Motor neuron (in vitro differentiated cells): Measurements from ENCODE around the gene SLC6A6. TPM values are rescaled to one million over a fixed set of nuclear protein-coding genes. Genes with fewer than 3 reads are reported as not detected.

Experiments used
- ATAC-seq, 8 experiments: fragments of 200-7000 bp; cut with Tn5 transposase; replicated peaks in 6 of 8; 2 replicates each; pipeline ENCODE4 v1.8.0; 2021; ENCODE audit warnings: mild to moderate bottlenecking in 8 of 8, moderate library complexity in 8 of 8
- H3K27ac ChIP-seq, 2 donors: fragments of 250-450 bp; sonication (Bioruptor Pico); 2 replicates each; pipeline ENCODE4 v1.9.0; 2021; ENCODE audit warnings: antibody characterized with exemption in 2 of 2, mild to moderate bottlenecking in 2 of 2, moderate library complexity in 1 of 2
- H3K4me1 ChIP-seq, 2 donors: fragments of 250-450 bp; sonication (Bioruptor Pico); replicated peaks in 1 of 2; 2 replicates each; pipeline ENCODE4 v1.6.1; 2021; ENCODE audit warnings: antibody characterized with exemption in 2 of 2, mild to moderate bottlenecking in 2 of 2, moderate library complexity in 1 of 2
- H3K4me3 ChIP-seq, 5 donors: fragments of 250-450 bp; sonication (Bioruptor Pico); 2 replicates each; pipeline ENCODE4 v1.9.0; 2021; ENCODE audit warnings: antibody characterized with exemption in 5 of 5, mild to moderate bottlenecking in 5 of 5, moderate library complexity in 4 of 5
- WGBS, 10 experiments: fragments of 450-650 bp; shearing (Covaris generic); methylation state at CpG; one replicate each; pipeline ENCODE4 v1.0.0; 2022; 5-methylcytosine and 5-hydroxymethylcytosine counted together
- in situ Hi-C, 9 experiments: fragments of 400-800 bp; cut with MboI; loops; one replicate each; pipeline ENCODE4 v1.15.0; 2021; ENCODE audit warnings: low sequenced_read_pairs in 9 of 9, low pct_unique_long_range_greater_than_20kb in 2 of 9; ENCODE audit not compliant: unreplicated experiment in 9 of 9
- total RNA-seq, 8 experiments: library from RNA; unstranded; fragments of 300-600 nt; gene quantifications; 2 replicates each; pipeline versions ENCODE4 v1.2.3 to v1.2.4, GENCODE V29; 2022

SLC6A6 gene
- total RNA-seq, 8 experiments from 2014 or later = 5.6 to 53.5 (median 8.3) TPM

DNA sequence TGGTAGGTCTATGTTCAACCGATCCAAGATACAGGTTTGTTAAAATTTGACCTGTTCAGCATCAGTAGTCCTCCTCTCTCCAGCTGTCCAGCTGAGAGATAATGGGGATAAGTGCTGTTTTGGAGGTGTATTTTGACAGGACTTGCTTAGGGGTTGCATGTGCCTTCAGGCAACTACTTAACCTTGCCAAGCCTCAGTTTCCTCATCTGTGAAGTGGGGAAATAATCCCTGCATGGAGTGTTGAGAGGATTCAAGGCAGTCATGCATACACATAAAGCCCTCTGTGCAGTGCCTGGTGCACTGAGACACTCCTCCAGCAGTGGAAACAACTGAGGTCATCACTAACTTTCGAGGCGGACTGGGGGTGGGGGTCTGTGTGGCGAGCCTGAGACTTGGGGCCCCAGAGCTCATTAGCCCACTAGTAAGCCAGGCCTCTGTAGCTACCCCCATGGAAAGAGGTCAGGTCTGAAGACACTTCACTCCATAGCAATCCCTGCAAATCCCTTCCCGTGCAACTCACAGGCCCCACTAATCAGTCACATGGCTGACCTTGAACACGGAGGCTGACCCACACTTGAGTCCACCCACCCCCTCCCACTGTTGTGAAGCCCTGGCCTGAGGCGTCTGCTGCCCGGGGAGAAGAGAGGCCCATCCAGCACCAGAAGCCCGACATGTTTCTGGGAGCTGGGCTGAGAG lies 25.9 kb upstream of the SLC6A6 start:
- Histone ChIP-seq H3K27ac (peak overlapping the region in 1 of 2 donors; percentile 17), H3K4me1 (peaks cover 7 to 28% of the 10 kb centered on the region in 2 donors), H3K4me3 (no peak overlapping the region)
- in situ Hi-C loops = no loop called here
- peak in 1 of 8 experiments; percentile 29 for ATAC-seq
- 58 to 100% (median 60%) methylated on average over 1 to 4 of the region's 9 CpGs; no CpG with 5 or more reads in 7 of the 10 experiments for WGBS, 10 experiments

DNA sequence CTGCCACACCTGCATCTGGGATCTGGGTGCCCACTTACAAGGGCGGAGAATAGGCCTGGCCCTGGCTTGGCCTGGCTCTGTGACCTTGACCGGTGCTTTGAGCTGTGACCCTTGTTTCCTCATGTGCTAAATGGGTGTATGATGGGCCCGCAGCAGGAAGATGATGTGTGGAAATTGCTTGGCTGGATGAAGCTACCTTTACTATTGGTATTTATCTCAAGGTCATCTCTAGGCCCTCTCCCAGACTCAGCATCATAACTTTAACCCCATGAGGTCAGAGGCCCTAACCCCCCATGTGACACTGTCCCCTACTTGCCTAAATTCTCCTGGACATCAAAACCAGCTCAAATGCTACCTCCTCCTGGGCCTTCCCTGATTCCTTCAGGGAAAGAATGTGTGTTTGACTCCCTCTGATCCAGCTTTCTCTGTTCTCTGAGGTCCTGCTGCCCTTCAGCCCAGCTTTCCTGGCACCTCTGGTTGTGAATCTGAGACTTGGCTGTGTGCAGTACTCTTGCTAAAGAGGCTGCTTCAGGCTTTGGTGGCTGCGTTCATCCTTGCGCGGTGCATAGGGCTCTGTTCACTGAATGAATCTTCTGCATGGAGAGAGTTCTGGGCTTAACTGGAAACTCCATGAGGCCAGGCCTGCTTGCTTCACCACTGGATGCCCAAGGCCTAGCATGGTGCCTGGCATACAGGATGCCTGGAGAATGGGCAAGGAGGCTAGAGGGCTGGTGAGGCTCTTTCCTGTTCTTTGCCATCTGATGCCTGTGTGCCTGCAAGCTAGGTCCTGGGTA lies 25.2 kb upstream of the SLC6A6 start:
- Histone ChIP-seq H3K27ac (no peak overlapping the region), H3K4me1 (peaks cover 7 to 21% of the 10 kb centered on the region in 2 donors), H3K4me3 (no peak overlapping the region)
- ATAC-seq = no peak
- 80 to 100% (median 100%) methylated on average over 1 to 4 of the region's 6 CpGs; no CpG with 5 or more reads in 2 of the 10 experiments for WGBS, 10 experiments
- in situ Hi-C loops = no loop called here

DNA sequence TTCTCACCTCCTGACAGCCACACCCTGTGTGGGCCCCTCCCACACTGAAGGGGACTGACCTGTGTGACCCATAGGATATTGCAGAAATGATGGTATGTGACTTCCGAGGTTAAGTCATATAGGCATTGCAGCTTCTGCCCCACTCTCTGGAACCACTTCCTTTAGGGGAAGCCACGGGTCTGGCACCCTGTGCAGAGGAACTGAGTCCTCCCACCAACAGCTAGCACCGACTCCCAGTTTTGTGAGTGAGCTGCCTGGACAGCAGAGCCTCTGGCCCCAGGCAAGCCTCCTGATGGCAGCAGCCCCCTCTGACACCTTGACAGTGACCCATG lies 24.6 kb upstream of the SLC6A6 start:
- WGBS, 10 experiments = 70 to 100% (median 100%) methylated on average over 1 to 3 of the region's 3 CpGs; no CpG with 5 or more reads in 5 of the 10 experiments
- no peak for ATAC-seq
- no peak overlapping the region for H3K4me3 ChIP-seq
- no peak overlapping the region for H3K27ac ChIP-seq
- peaks cover 5 to 21% of the 10 kb centered on the region in 2 donors for H3K4me1 ChIP-seq
- in situ Hi-C loops = no loop called here

DNA sequence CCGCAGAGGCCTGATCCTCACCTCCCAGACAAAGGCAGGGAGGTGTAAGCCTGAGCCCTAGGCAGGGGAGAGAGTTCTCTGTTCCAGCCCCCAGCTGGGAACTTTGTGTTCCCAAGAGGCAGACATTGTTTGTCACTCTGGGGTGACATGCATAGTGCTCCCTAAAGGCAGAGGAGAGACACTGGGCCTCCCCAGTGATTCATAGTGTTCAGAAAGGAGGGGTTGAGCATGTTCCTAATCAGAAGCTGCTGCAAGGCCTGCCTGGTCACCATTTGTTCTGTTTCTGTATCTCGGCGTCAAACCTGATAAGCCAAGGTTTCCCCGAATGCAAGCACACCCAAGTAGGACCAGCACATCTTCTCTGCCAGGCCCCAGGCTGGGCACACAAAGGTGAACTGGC lies 24.0 kb upstream of the SLC6A6 start:
- H3K4me1 ChIP-seq = peaks cover 5 to 21% of the 10 kb centered on the region in 2 donors
- WGBS, 10 experiments = 71 to 100% (median 90%) methylated on average over 2 to 4 of the region's 4 CpGs; no CpG with 5 or more reads in 7 of the 10 experiments
- in situ Hi-C loops = no loop called here
- H3K4me3 ChIP-seq = no peak overlapping the region
- peak in 1 of 8 experiments; percentile 36 for ATAC-seq
- H3K27ac ChIP-seq = peak overlapping the region in 1 of 2 donors; percentile 16

DNA sequence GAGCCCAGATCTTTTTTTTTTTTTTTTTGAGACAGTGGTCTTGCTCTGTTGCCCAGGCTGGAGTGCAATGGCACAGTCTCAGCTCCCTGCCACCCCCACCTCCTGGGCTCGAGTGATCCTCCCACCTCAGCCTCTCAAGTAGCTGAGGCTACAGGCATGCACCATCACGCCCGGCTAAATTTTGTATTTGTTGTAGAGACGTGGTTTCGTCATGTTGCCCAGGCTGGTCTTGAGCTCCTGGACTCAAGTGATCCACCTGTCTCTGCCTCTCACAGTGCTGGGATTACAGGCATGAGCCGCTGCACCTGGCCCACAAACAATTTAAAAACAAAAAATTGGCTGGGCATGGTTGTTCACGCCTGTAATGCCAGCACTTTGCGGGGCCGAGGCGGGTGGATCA lies 22.6 kb upstream of the SLC6A6 start:
- in situ Hi-C loops = no loop called here
- no peak for ATAC-seq
- Histone ChIP-seq H3K27ac (no peak overlapping the region), H3K4me1 (peaks cover 5 to 15% of the 10 kb centered on the region in 2 donors), H3K4me3 (no peak overlapping the region)
- 73 to 100% (median 87%) methylated on average over 1 to 5 of the region's 10 CpGs; no CpG with 5 or more reads in 6 of the 10 experiments for WGBS, 10 experiments

DNA sequence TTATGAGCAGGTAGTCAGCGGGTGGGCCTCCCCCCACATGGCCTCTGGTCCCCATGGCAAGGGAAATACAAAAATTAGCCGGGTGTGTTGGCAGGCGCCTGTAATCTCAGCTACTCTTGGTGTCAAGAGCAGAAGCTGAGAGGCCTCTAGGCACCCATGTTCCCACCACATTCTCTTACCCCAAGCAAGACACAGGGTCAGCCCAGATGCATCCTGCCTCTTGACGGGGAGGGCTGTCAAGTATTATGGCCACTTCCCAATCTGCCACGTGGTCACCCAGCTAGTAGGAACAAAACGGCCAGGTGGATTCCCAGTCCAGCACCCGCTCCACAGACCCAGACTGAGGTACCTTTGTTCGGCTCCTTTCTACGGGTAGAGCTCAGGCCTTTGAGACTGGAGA lies 16.2 kb upstream of the SLC6A6 start:
- ATAC-seq = no peak
- WGBS, 10 experiments = 40 to 80% (median 67%) methylated on average over 1 to 9 of the region's 9 CpGs; no CpG with 5 or more reads in 4 of the 10 experiments
- in situ Hi-C loops = no loop called here
- Histone ChIP-seq H3K4me3 (no peak overlapping the region), H3K4me1 (no peaks in the 10 kb centered on the region), H3K27ac (no peak overlapping the region)

DNA sequence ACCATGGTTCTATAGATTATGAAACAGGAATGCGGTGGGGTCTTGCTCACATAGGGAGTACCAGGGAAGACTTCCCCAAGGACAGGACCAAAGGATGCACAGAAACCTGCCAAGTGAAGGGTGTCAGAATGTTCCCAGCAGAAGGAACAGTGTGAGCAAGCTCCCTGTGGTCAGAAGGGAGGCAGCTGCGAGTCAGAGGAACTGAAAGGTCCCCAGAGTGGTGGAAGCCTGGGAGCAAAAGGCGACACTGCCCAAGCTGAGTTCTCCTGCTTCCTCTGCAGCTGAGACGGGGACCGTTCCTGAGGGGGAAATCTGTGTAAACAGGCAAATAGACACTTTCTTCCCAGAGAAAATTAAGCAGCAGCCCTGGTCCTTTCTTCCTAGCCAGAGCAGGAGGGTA lies 14.2 kb upstream of the SLC6A6 start:
- ATAC-seq = no peak

DNA sequence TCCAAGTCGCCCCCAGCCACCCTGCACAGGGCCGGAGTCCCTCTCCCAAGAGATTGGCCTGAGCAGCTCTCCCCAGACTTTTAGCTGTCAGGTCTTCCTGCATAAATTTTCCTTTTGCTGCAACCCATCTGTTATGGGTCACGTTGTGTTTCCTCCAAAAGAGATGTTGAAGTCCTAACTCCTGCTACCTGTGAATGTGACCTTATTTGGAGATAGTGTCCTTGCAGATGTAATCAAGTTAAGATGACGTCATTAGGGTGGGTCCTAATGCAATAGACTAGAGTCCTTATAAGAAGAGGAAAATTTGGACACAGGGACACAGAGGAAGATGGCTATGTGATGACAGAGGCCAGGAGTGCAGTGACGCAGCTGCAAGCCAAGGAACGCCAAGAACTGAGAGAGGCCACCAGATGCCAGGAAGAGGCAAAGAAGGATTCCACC lies 13.2 kb upstream of the SLC6A6 start:
- Histone ChIP-seq H3K4me1 (peaks cover 4 to 9% of the 10 kb centered on the region in 2 donors), H3K27ac (no peak overlapping the region), H3K4me3 (no peak overlapping the region)
- WGBS, 10 experiments = 28 to 100% (median 75%) methylated on average over 1 to 4 of the region's 6 CpGs; no CpG with 5 or more reads in 1 of the 10 experiments
- in situ Hi-C loops = no loop called here
- ATAC-seq = peak in 3 of 8 experiments; percentile 34 to 61 (median 43)

More for the DNA sequence above, 14.2 kb upstream of the SLC6A6 start:
- no peak overlapping the region for H3K4me3 ChIP-seq
- WGBS, 10 experiments = 60 to 100% (median 100%) methylated on average over 1 to 2 of the region's 5 CpGs; no CpG with 5 or more reads in 4 of the 10 experiments
- in situ Hi-C loops = no loop called here
- H3K4me1 ChIP-seq = peaks cover 4 to 9% of the 10 kb centered on the region in 2 donors
- H3K27ac ChIP-seq = no peak overlapping the region

DNA sequence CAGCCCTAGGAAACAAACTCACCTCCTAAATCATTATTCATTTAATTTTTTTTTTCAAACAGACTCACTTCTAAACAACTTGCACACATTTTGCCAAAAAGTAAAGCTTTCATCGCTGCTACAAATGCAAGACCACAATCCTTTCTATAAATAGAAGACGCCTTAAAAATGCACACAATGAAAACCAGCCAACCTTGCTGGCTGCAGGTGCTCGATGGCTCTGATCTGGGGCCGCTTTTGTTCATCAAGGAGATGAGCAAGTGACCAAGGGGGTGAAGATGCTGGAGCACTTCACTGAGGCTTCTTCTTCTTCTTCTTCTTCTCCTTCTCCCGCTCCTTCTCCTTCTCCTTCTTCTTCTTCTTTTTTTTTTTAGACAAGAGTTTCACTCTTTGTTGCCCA lies 12.7 kb upstream of the SLC6A6 start:
- Histone ChIP-seq H3K4me1 (peaks cover 4 to 9% of the 10 kb centered on the region in 2 donors), H3K4me3 (no peak overlapping the region), H3K27ac (no peak overlapping the region)
- 45 to 78% (median 60%) methylated on average over 3 to 5 of the region's 5 CpGs for WGBS, 10 experiments
- ATAC-seq = no peak
- in situ Hi-C loops = no loop called here

DNA sequence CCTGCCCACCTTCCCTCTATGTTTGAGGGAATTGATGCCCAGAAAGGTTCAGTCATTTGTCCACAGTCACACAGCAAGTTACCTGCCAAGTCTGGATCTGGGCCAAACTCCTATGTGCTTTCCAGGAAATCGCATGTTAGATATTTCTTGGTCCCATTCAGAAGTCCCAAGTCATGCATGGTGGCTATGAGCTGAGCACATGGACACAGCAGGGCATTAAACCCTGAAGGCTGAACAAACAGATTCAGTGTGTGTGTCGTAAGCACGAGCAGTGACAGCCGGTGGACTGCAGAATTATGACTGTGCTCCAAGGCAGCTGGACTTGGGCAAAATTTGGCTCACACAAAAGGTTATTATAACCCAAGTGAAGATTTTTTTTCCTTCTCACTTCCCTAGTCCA lies 11.4 kb upstream of the SLC6A6 start:
- Histone ChIP-seq H3K4me1 (peaks cover 9 to 15% of the 10 kb centered on the region in 2 donors), H3K27ac (no peak overlapping the region), H3K4me3 (no peak overlapping the region)
- WGBS, 10 experiments = 0 to 100% (median 76%) methylated on average over 1 to 4 of the region's 4 CpGs; no CpG with 5 or more reads in 3 of the 10 experiments
- peak in 3 of 8 experiments; percentile 54 to 70 (median 63) for ATAC-seq
- in situ Hi-C loops = no loop called here

DNA sequence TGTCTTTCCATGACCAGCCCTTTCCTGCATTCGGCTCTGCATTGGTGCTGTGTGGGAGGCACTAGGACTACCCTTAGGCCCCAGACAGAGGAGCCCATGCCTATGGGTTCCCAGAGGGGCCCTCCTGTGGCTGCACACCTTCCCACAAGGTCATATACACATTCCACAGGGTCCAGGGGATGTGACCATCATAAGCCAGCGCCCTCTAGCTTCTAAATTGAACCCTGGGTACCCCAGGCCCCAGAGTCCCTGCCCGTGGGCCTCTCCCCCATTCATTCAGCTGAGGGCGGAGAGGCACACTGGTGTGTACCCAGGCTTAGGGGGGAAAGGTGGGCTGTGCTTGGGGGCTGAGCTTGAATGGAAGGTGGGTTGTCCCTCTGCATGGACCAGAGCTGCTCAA lies 10.2 kb upstream of the SLC6A6 start:
- peak overlapping the region in 1 of 2 donors; percentile 67 for H3K27ac ChIP-seq
- no peak for ATAC-seq
- in situ Hi-C loops = no loop called here
- H3K4me1 ChIP-seq = peaks cover 13 to 19% of the 10 kb centered on the region in 2 donors
- H3K4me3 ChIP-seq = no peak overlapping the region
- 83 to 100% (median 88%) methylated on average over 1 to 2 of the region's 4 CpGs; no CpG with 5 or more reads in 6 of the 10 experiments for WGBS, 10 experiments

DNA sequence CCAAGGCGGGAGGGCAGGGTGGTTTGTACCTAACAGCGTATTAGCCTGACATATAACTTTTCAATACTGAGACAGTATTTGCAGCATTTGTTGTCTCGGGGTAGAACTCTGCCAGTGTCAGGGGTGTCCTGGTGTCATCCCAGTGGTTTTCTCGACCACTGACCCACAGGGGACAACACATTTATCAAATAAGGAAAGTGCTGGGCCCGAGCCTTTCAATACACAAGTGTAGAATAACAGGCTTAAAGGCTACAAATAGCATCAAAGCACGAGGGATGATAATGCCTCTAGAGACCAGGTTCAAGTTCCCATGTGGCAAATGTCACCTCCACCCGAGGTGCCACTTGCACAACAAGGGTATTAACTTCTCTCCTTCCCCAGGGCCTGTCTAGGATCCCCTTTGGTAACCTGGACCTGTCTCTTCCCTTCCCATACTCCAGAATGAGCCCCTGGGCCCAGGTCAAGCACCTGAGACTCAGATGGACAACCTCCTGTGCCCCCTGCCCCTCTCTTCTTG lies 9.5 kb upstream of the SLC6A6 start:
- 40 to 100% (median 81%) methylated on average over 1 to 5 of the region's 7 CpGs; no CpG with 5 or more reads in 2 of the 10 experiments for WGBS, 10 experiments
- H3K27ac ChIP-seq = peak overlapping the region in 1 of 2 donors; percentile 67
- no peak overlapping the region for H3K4me3 ChIP-seq
- no peak for ATAC-seq
- in situ Hi-C loops = no loop called here
- peaks cover 14 to 19% of the 10 kb centered on the region in 2 donors for H3K4me1 ChIP-seq
